ENCODE results near the gene RMC1.

GRCh38 chr18:23536204-23536603, 32.9 kb downstream of the RMC1 start:
- TF ChIP-seq CTCF (conservative IDR thresholded peaks at IDR 0.05 in 1 of 2, IDR thresholded peaks at IDR 0.05 in 1 of 2; ENCODE audit: extremely low read depth in 1 of 2, insufficient read depth in 1 of 2, low read depth in 1 of 2, low read length in 2 of 2) (no peak), EZH2 (IDR thresholded peaks at IDR 0.05; ENCODE audit: borderline replicate concordance, low read length) (no peak)
